Measurements from ENCODE around the gene CCNY. TPM values are rescaled to one million over a fixed set of nuclear protein-coding genes. Genes with fewer than 3 reads are reported as not detected.

CCNY gene
- total and polyA plus RNA-seq, 2 of the 4 experiments (the other 2 are of a cell fraction), result 38.0 to 131 TPM

DNA sequence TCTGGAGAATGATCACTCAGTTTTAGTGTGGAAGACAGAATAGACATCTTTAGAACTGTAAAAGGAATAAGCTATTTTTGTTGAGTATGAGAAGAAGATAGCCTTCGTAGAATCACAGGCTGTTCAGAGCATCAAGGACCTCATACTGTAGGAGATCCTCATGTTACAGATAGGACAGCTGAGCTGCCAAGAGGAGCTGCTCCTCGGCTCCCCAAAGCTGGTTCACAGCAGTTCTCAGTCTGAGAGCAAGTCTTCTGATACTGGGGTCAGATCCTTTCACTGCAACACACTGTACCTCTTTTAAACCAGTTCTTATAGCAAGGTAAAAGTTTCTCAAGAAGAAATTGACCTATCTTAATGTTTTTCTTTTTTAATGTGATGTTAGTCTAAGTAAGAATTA is 17.1 kb downstream of the CCNY start:
- H2BK120ac ChIP-seq (ENCODE audit: low read depth, low read length), result no peak overlapping the region
- H2BK15ac ChIP-seq (ENCODE audit: low read depth, low read length), result no peak overlapping the region
- H3K36me3 ChIP-seq (ENCODE audit: control insufficient read depth, insufficient read depth, low read length), result no peaks in the 10 kb centered on the region
- H3K9ac ChIP-seq (ENCODE audit: low read depth, low read length), result no peak overlapping the region
- H2AK9ac ChIP-seq (replicated peaks; ENCODE audit: low read depth, low read length, poor library complexity), result no peak overlapping the region
- no peak overlapping the region for H3K18ac ChIP-seq (ENCODE audit: low read depth, low read length)
- no peak overlapping the region for H4K91ac ChIP-seq (ENCODE audit: insufficient read depth, low read depth, low read length)
- H2AFZ ChIP-seq (replicated peaks; ENCODE audit: low read length, poor library complexity), result no peak overlapping the region
- CTCF ChIA-PET, result interaction anchor here (0.7 kb wide), 1 partner anchor 868 kb away, joined by 3 read pairs; no protein-coding TSS in a partner anchor
- dilution Hi-C loops (cut with HindIII; ENCODE audit: low sequenced_read_pairs, unreplicated experiment), result no loop called here
- peaks cover 95% of the 10 kb centered on the region for H4K20me1 ChIP-seq (ENCODE audit: insufficient read depth, low read length)
- H3K9me1 ChIP-seq (ENCODE audit: insufficient read depth, low read length), result peaks cover 37% of the 10 kb centered on the region
- peaks cover 27% of the 10 kb centered on the region for H3K4me1 ChIP-seq (ENCODE audit: control insufficient read depth, insufficient read depth, low read length)
- ATAC-seq (ENCODE audit: low read depth) (no peak), DNase-seq (no peak)
- H3K56ac ChIP-seq (ENCODE audit: extremely low read depth, insufficient read depth, low read length), result no peak overlapping the region
- no peak overlapping the region for H4K8ac ChIP-seq (ENCODE audit: low read depth in 2 of 2, low read length in 2 of 2)
- H2BK5ac ChIP-seq (ENCODE audit: low read depth, low read length, poor library complexity, severe bottlenecking), result no peak overlapping the region
- H3K9me3 ChIP-seq (ENCODE audit: control insufficient read depth, insufficient read depth, low read length), result no peaks in the 10 kb centered on the region
- TF ChIP-seq FOS (IDR thresholded peaks at IDR 0.05; ENCODE audit: low read depth, low read length) (no peak), RFX5 (IDR thresholded peaks at IDR 0.05; ENCODE audit: low read depth, low read length) (no peak), CEBPB (IDR thresholded peaks at IDR 0.05; ENCODE audit: low read depth, low read length) (no peak), RCOR1 (IDR thresholded peaks at IDR 0.05; ENCODE audit: insufficient replicate concordance, low read length) (no peak), MAFK (IDR thresholded peaks at IDR 0.05; ENCODE audit: low read depth, low read length) (no peak), MXI1 (IDR thresholded peaks at IDR 0.05; ENCODE audit: borderline replicate concordance, low read depth, low read length) (no peak), POLR2A (IDR thresholded peaks at IDR 0.05; ENCODE audit: low read depth, low read length) (no peak), MAZ (IDR thresholded peaks at IDR 0.05; ENCODE audit: borderline replicate concordance, low read depth, low read length) (no peak), SMC3 (IDR thresholded peaks at IDR 0.05; ENCODE audit: low read depth, low read length) (no peak), RAD21 (IDR thresholded peaks at IDR 0.05; ENCODE audit: low read length) (no peak), CHD1 (IDR thresholded peaks at IDR 0.05; ENCODE audit: low read depth, low read length) (no peak), NFE2L2 (IDR thresholded peaks at IDR 0.05; ENCODE audit: low read depth, low read length) (no peak), BHLHE40 (IDR thresholded peaks at IDR 0.05; ENCODE audit: low read depth, low read length) (no peak)
- TF ChIP-seq, protein P1, sequence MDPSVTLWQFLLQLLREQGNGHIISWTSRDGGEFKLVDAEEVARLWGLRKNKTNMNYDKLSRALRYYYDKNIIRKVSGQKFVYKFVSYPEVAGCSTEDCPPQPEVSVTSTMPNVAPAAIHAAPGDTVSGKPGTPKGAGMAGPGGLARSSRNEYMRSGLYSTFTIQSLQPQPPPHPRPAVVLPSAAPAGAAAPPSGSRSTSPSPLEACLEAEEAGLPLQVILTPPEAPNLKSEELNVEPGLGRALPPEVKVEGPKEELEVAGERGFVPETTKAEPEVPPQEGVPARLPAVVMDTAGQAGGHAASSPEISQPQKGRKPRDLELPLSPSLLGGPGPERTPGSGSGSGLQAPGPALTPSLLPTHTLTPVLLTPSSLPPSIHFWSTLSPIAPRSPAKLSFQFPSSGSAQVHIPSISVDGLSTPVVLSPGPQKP (IDR thresholded peaks at IDR 0.05; ENCODE audit: borderline replicate concordance, low read depth, low read length), result no peak
- TF ChIP-seq, protein P2, sequence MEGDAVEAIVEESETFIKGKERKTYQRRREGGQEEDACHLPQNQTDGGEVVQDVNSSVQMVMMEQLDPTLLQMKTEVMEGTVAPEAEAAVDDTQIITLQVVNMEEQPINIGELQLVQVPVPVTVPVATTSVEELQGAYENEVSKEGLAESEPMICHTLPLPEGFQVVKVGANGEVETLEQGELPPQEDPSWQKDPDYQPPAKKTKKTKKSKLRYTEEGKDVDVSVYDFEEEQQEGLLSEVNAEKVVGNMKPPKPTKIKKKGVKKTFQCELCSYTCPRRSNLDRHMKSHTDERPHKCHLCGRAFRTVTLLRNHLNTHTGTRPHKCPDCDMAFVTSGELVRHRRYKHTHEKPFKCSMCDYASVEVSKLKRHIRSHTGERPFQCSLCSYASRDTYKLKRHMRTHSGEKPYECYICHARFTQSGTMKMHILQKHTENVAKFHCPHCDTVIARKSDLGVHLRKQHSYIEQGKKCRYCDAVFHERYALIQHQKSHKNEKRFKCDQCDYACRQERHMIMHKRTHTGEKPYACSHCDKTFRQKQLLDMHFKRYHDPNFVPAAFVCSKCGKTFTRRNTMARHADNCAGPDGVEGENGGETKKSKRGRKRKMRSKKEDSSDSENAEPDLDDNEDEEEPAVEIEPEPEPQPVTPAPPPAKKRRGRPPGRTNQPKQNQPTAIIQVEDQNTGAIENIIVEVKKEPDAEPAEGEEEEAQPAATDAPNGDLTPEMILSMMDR (conservative IDR thresholded peaks at IDR 0.05; ENCODE audit: low read depth, low read length), result no peak
- TF ChIP-seq, protein P3, sequence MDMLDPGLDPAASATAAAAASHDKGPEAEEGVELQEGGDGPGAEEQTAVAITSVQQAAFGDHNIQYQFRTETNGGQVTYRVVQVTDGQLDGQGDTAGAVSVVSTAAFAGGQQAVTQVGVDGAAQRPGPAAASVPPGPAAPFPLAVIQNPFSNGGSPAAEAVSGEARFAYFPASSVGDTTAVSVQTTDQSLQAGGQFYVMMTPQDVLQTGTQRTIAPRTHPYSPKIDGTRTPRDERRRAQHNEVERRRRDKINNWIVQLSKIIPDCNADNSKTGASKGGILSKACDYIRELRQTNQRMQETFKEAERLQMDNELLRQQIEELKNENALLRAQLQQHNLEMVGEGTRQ (IDR thresholded peaks at IDR 0.05; ENCODE audit: low read depth, low read length), result no peak
- peaks cover 52 to 90% of the 10 kb centered on the region in 2 experiments for H3K79me1 ChIP-seq (ENCODE audit: low read depth in 1 of 2, low read length in 2 of 2)
- intact Hi-C loops (cut with micrococcal nuclease), result no loop called here
- H3K4ac ChIP-seq (ENCODE audit: low read depth, low read length), result no peak overlapping the region
- H3K27me3 ChIP-seq (ENCODE audit: control insufficient read depth, insufficient read depth, low read length), result no peaks in the 10 kb centered on the region
- no peak overlapping the region for H2AK5ac ChIP-seq (ENCODE audit: low read depth, low read length)
- no peak overlapping the region for H3K4me3 ChIP-seq (ENCODE audit: insufficient read depth, low read depth, low read length)
- no CpG with 5 or more reads among the region's 2 CpGs for WGBS, 2 experiments (ENCODE audit: extremely low coverage in 2 of 2, insufficient read length in 1 of 2)
- H4K5ac ChIP-seq (ENCODE audit: low read depth, low read length), result no peak overlapping the region
- no peak overlapping the region for H3K27ac ChIP-seq (ENCODE audit: insufficient read depth, low read length)
- 0 out of 2 replicates have a peak overlapping the region, but pooled peaks have one; percentile 1 for H3K14ac ChIP-seq (replicated peaks; ENCODE audit: low read depth, low read length)
- no peak overlapping the region for H2BK20ac ChIP-seq (ENCODE audit: low read depth, low read length)
- H3K4me2 ChIP-seq (ENCODE audit: low read depth, low read length), result no peak overlapping the region
- no TSS peak for BruUV-seq (replicated peaks)
- in situ Hi-C loops (cut with MboI; ENCODE audit: low sequenced_read_pairs), result no loop called here
- POLR2A ChIA-PET (ENCODE audit: unreplicated experiment), result no interaction called here
- no peak overlapping the region for H3K23ac ChIP-seq (ENCODE audit: low read depth, low read length)
